Renal cortical epithelial cell (primary cell): ENCODE results near the gene MAF. TPM values are rescaled to one million over a fixed set of nuclear protein-coding genes. Genes with fewer than 3 reads are reported as not detected.

Source experiments
- DNase-seq: peaks from one replicate; pipeline ENCODE4 v3.0.0-alpha.2; 2011; ENCODE audit warnings: low read depth
- total RNA-seq: library from RNA; depleted of rRNA; stranded (reverse); fragments of >200 nt; gene quantifications from 2 replicates; pipeline ENCODE4 v1.2.3, GENCODE V29; 2014

The MAF gene
- total RNA-seq, 1 donor from 2014 or later: 8.0 TPM

DNA sequence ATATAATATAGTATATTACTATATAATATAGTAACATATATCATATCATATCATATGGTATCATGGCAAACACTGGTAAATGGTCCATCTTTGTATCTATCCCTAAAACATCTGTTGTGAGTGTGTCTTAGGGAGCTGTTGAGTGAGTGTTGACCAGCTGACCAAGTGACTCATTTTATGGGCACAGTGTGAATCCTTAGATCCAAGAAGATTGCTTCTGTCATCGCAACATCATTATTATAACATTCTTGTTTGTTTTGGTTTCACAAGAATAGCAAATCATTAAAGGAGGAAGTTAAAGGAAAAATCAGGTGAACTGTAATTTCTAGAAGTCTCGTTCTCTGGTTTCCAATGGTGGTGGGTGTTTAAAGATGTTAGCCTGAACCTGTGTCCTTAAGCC is 11.7 kb upstream of the MAF start:
- DNase-seq: peak; percentile 92

DNA sequence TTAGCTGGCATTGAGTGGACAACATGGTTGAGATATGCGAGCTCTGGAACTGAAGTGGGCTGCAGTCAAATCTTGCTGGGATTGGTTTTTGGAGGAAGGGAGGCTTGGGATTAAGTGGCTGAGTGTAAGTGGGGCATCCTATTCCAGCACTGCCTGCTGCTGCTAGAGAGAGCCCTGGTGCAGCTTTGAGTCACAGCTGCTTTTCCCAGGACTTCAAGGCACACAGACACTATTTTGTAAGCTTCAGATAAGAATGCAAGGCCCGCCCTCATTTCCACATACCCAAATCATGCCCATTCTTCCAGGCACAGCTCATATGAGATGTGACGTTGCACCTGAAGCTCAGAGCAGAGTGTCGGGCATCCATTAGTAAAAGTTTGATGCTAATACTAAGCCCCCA is 10.2 kb upstream of the MAF start:
- no peak for DNase-seq

DNA sequence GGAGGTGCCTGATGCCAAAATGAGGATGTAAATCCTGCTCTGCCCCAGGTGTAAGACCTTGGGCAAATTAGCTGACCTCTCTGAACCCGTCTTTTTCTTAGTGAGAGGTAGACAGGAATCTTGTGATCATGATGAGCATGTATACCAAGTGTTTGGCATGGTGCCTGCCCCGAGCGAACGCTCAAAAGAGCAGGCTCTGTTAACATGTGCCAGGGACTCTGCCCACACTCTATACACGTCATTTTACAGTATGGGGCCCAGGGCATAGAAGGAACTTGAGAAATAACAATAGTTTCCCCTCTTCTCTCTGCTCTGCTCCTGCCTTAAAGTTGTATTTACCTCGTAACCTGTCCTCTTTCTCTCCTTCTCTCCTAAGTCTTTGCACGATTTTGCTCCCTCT is 9.3 kb upstream of the MAF start:
- no peak for DNase-seq

DNA sequence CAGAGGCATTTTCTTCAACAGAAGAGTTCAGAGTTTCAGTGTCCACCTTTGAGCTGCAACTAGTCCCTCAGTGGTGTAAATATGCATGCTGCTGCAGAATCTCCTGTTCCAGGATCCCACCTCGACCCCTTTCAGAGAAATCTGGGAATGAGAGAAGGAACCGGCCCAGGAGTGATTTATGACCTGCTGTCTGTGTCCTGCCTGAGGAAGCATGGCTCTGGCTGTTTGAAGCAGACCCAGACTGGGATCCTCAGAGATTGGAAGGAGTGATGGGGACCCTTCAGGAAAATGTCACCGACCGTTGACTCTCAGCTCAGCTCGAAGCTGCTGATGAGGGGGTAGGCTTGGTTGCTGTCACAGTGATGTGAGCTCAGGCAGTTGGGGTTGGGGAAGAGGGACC is 8.4 kb upstream of the MAF start:
- DNase-seq: no peak

DNA sequence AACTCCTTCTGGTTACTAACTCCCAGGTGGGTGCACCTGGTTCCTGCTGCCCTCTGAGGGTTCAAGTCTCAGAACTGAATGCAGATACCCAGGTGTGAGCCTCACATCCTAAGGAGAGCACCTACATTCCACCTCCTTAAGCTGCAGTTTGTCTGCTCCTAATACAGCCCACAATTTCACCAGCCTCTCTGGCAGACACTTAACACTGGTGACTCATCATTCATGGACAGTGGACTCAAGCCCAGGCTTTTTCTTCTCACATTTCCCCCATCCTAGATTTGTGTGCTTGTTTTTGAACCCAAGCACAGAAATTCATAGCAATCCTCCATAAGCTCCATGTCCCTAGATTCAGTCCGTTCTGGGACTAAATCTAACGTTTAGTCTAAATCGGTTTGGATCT is 7.0 kb upstream of the MAF start:
- DNase-seq: peak; percentile 78

DNA sequence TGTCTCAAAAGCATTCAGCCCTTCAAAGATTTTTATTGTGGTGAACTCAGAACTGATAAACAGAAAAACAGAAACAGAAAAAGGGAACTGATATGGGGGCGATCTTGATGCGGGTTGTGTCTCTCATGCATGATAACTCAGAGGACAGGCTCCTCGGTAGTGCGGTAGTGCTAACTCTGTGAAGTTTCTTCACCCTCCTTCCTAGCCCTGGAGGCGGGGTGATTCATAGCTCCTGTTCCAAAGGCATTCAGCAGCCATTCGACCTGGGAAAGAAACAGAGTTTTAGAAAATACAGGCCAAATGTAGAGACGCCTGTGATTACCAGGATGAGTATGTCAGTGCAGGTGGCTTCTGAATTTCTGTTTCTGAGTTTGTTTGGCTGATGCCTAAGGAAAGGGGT is 5.5 kb upstream of the MAF start:
- DNase-seq: peak; percentile 63

DNA sequence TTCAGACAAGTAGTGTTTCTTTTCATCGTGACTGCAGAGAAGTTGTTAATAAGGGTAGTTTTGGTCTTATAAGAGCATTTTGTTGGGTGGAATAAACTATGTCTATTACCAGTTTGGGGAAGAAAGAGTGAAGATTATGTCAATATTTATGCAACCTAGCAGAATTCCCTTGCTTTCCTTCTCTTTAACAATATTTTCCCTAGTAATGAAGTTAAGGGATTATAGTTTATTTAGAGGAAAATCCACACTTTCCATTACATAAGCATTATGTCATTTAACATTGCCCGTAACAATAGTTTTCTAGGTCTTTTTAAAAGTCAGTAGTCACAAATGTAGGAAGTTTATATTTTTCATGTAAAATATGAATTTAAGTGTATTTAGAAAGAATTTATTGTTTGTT is 2.5 kb upstream of the MAF start:
- DNase-seq: no peak

DNA sequence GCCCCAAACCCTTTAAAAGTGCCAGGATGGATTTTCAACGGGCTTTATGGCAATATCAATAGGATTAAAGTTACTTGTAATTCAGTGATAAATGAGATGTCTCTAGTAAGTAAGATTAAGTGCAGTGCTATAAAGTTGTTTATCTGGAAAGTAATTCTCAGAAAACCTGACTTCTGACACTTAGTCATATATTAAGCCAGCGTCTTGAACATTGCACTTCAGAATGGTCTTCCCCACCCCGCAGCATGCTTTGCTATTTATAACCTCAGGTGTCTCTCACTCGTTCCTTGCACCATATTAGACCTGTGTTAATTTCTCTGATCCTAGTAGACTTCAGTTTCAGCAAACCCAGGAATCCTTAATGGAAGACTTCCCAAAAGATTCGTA is 2.1 kb upstream of the MAF start:
- peak; percentile 40 for DNase-seq

DNA sequence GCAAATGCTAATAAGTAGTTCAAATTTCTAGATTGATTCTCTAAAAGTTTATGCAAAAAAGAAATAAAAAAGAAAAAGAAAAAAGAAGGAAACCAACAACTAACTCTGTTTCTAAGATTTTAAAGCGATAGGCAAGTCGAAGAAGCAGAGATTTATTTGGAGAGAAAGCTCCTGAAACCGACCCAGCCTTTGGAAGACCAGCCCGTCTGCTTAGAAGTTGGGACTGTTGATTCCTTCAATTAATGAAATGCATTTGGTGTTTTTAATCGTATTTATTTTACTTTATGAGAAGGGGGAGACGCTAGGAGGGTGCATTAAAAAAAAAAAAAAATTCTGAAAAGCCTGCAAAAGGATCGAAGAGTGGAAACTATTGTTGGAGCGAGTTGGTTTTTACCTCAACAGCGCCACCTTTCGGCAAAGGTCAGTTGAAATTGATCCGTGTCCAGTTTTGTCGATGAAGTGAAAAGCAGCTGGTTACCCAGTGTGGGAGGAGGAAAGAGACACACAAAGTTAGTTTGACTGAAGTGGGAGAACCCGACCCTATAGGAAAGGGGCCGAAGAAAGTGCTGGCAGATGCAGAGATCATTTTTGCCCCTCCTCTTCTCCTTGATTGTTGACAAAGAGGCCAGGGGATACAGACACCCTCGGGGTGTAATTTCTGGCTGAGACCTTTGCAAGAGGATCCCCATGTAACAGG is 1.5 kb upstream of the MAF start:
- DNase-seq: peak; percentile 76

DNA sequence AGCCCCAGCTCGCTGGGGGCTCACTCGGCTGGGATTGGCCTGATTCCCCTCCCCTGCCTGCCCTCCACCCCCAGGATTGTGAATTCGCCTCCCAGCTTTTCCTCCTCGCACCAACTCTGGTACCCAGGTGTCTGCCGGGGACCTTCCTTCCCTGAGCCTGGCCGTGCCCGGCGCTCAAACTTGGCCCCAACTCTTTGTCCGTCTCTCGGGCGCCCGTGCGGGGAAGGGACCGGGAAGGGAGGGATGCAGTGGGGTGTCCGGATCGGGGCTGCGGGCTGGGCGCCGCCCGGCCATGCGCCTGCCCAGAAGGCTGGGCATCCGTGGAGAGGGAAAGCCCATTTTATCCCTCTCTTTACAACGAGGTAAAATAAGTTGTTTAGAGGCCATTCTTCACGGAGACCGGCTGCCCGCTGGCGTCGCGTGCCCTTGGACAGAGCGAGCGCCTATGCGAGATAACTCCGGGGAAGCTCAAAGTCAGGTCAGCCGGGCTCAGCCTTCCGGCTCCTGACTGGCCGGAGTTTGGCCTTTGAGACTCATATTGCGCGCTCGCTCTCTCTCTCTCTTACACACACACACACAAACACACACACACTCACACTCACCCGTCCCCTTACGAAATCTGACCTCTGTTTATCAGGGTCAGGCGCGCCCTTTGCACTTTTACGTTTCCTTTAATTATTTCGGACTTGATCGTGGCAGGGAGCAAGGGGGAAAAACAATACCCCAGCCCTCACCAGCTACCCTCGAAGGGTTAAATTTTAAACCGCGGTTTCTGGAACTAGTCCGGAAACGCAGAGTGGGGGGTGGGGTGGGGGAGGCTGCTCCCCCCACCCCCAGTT is 774 bp upstream of the MAF start:
- DNase-seq: peak; percentile 32

DNA sequence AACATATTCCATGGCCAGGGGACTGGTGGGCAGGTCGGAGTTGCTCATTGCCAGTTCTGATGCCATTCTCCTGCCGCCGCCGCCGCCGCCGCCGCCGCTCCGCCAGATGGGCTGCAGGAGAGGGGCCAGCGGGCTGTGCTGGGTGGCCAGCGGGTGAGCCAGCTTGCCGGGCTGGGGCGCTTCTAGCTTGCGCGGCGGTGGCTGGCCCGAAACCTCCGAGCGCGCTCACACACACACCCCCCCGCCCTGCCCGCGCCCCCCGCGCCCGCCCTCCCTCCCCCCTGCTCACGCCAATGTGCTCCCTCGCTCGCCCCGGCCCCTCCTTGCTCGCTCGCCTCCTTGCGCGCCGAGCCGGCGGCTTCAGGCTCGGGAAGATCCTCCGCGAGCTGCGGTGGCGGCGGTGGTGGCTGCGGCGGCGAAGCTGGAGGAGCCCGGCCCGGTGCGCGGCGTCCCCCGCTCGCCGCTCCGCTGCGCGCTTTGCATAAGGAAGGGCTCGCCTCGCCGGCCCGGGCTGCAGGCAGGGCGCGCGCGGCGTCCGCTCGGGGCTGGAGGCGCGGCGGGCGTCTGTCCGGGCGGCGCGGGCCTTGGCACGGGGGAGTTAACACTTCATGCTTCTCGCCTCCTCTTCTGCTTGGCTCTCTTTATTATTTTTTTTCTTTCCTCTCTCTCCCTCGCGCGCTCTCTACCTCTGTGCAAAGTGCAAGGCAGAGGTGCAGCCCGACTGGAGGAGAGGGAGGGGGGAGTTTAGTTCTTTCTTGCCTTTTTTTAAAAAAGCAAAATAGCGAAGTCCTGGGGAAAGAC is 500 bp downstream of the MAF start:
- DNase-seq: no peak

DNA sequence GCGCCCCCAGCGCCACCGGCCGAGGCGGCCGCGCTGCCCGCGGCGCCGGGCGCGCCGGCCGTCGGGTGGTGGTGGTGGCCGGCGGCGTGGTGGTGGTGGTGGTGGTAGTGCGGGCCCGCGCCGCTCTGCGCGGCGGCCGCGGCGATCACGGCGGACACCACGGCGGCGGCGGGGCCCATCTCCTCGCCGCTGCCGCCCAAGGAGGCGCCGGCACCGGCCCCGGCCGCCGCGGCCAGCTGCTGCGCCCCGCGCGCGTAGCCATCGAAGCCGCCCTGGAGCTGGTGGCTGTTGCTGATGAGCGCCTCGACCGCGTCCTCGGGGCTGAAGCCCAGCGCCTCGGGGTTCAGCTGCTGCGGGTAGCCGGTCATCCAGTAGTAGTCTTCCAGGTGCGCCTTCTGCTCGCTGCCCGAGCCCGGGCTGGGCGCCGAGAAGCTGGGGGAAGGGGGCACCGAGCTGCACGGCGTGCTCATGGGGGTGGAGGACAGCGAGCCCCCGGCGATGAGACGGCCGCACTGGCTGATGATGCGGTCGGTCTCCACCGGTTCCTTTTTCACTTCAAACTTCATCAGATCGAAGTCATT is 1.2 kb downstream of the MAF start:
- DNase-seq: no peak

DNA sequence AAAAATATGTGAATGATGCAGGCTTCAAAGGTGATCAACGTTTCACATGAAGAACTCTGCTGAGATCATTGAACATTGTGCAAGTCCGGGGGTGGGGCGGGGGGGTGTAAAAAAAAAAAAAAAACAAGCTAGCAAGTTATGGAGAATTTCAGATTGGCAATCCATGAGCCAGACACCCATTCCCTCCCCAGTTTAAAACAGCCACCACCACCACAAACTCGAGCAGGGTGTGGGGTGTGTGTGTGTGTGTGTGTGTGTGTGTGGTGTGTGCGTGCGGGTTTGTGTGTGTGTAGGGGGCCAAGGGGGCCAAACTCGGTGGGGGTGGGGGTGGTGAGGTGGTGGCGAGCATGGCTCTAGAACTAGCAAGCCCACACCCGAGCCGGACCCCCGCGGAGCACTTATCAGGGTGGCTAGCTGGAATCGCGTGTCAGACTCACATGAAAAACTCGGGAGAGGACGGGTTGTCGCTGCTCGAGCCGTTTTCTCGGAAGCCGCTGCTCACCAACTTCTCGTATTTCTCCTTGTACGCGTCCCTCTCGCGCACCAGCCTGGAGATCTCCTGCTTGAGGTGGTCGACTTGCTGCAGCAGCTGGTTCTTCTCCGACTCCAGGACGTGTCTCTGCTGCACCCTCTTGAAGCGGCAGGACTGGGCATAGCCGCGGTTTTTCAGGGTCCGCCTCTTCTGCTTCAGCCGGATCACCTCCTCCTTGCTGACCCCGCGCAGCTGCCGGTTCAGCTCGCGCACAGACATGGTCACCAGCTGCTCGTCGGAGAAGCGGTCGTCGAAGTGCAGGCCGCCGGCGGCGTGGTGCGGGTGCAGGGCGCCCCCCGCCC is 2.0 kb downstream of the MAF start:
- DNase-seq: peak; percentile 68

DNA sequence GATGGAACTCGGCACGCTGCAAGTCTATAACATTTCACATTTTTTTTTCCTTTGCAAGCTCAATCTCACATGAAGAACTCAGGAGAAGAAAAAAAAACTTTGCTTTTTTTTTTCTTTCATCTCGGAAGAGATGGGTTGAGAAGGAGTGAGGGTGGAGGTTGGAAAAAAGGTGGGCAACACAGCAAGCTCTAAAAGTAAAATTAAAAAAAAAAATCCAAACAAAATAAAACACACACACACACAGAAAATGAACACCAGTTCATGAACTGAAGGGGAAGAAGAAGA is 2.5 kb downstream of the MAF start:
- DNase-seq: no peak

DNA sequence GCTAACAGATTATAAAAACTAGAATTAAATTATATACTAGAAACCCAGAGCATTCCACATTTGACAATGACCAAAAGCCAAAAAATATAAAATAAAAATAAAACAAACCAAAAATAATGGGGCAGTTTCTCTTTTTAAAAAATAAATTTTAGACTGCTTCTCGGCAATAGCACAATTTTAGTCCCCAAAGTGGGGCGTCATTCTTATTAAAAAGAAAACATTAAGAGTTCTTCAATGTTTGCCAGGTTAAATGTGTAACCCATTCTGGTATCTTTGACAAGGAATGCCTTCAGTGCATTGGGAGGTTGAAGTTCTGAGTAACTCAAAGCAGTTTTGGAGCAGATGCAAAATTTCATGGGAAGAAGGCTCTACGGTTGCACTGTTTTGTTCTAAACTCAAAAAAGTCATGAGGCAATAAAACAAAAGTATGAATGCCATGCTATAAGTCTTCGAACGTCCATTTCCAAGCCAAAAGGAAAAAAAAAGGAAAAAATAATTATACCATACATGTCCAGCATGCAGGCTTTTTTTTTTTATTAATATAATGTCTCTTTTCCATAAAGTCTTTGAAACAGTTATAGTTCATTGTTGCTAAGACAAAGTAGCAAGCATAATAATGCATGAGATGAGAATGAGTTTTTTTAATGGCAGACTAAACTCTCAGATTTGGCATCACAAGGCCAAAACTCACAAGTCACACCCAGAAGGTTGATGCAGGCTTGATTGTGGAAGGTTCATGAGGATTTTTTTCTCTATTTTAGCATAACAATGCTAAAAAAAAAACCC is 3.1 kb downstream of the MAF start:
- no peak for DNase-seq

DNA sequence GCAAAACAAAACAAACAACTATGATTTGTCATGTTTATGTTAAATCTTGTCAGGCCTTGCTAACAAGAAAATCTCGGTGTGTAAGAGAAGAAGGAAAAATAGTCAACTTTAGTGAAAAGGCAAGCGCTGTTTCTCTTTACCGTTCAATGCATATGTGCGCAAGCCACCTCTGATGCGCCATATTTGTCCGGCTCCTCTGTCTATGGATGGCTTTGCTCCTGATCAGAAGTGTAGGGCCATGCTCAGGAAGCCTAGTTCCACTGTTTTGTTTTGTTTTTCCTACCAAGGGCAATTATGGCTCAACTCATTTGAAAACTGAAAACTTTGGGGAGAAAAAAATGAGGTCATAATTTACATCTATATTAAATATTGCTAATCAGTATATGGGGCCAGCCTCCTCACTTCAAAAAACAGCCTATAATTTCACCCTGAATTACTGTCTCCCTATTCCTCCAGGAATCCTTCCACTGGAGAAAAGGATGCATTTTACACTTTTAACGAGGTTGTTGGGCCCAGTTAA is 4.5 kb downstream of the MAF start:
- DNase-seq: no peak

DNA sequence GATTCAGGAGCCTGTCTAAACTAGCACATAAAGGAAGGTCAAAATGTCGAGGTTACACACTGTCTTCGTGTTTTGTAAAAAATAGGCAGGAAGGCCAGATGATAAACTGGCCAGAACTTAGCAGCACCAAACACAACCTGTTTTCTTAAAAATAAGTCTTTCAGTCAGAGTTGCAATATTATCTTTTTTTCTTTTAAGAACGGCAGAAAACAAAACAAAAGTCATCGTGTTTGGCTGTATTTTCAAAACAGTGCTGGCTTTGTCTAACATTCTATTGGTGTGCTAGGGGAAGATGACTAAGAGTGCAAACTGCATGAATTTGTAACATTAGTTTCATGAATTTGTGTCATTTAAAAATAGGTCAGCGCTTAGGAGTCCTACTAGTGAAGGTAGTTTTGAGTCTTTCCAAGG is 5.3 kb downstream of the MAF start:
- DNase-seq: peak; percentile 38

DNA sequence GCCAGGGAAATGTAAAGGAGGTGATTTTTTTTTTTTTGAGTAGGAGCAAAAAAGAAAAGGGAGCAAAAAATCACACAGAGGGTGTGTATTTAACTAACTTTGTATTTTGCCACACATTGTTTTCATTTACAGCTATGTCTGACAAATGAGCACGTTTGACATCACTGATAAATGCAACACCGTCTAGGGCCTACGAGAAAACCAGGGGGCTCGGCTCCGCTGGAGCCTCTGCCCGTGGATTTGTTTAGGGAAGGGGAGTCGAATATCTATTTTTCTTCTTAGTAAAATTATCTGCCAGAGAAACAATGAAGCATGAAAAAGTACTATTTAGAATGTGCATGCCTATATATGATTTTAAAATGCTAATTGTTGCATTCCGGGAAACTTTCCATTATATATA is 6.8 kb downstream of the MAF start:
- DNase-seq: no peak

DNA sequence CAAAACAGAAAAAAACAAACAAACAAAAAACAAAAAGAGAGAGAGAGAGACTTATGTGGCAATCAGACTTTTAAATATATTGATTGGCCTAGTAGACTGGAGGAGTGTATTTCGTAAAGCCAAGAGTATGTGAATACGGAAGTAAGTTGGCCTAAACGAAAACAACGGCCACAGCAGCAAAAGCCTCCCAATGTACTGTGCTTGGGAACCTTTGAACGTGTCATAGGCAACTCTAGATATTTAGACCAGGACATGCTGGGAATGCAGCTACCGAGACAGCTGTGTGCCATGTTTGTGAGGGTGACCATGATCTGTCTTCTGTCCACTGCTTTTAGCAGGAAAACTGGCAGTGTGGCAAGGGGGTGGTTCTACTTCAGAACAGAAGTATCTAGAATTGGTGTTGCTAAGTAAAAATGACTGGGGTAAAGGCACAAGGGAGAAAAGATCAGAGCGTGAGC is 7.4 kb downstream of the MAF start:
- peak; percentile 51 for DNase-seq

DNA sequence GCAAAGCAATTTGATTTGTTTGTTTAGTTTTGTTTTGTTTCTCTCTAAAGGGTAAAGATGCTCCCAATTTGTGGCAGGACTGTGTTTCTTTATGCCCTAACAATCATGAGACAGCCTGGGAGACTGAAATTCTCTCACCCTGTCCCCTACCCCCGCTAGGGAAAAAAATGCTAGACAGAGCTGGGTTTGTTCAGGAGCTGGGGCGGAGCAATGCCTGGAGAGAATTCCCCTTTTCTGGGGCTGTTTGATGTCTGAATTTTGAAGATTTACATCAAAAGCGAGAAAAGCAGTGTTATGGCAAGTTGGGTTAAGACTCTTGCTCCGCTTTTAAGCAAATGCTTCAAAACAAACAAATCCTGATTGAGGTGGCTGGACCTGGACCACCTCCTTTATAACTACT is 8.4 kb downstream of the MAF start:
- DNase-seq: no peak
